Heart left ventricle (tissue), 16 donors: Measurements from ENCODE around the gene KRTAP17-1. TPM values are rescaled to one million over a fixed set of nuclear protein-coding genes. Genes with fewer than 3 reads are reported as not detected.

Experiments
- ATAC-seq, 4 donors: fragments of 200-7000 bp; cut with Tn5 transposase; one replicate each; pipeline ENCODE4 v1.9.1; 2020 to 2022; ENCODE audit warnings: moderate library complexity in 4 of 4, mild to moderate bottlenecking in 3 of 4, moderate number of reproducible peaks in 1 of 4
- DNase-seq, 5 donors: peaks; one replicate each; pipeline ENCODE4 v3.0.0-alpha.2; 2020
- H3K27ac ChIP-seq, 12 donors: fragments of 200-600 bp; sonication (generic) in 4 of 12; one replicate each; pipeline versions ENCODE4 v1.5.0 to v1.8.0; 2016 to 2022; ENCODE audit warnings: mild to moderate bottlenecking in 2 of 12
- H3K27me3 ChIP-seq, 9 donors: fragments of 200-600 bp; sonication (generic) in 2 of 9; one replicate each; pipeline versions ENCODE4 v1.5.1 to v1.8.0; 2016 to 2022; ENCODE audit warnings: mild to moderate bottlenecking in 3 of 9
- H3K36me3 ChIP-seq, 9 donors: fragments of 200-600 bp; sonication (generic) in 2 of 9; one replicate each; pipeline versions ENCODE4 v1.5.0 to v1.8.0; 2018 to 2022; ENCODE audit warnings: mild to moderate bottlenecking in 2 of 9
- H3K4me1 ChIP-seq, 12 donors: fragments of 200-600 bp; sonication (generic) in 4 of 12; one replicate each; pipeline versions ENCODE4 v1.5.0 to v1.8.0; 2016 to 2022; ENCODE audit warnings: mild to moderate bottlenecking in 3 of 12
- H3K4me3 ChIP-seq, 12 donors: fragments of 200-600 bp; sonication (generic) in 4 of 12; one replicate each; pipeline versions ENCODE4 v1.5.0 to v1.8.0; 2017 to 2022; ENCODE audit warnings: mild to moderate bottlenecking in 9 of 12, moderate library complexity in 4 of 12
- H3K9me3 ChIP-seq, 12 donors: fragments of 200-600 bp; sonication (generic) in 4 of 12; one replicate each; pipeline versions ENCODE4 v1.5.0 to v1.8.0; 2016 to 2022; ENCODE audit warnings: mild to moderate bottlenecking in 1 of 12
- POLR2A ChIP-seq, 2 donors: fragments of 450-650 bp; IDR thresholded peaks; one replicate each; pipeline ENCODE4 v1.6.1; 2017; ENCODE audit warnings: antibody characterized with exemption in 2 of 2, mild to moderate bottlenecking in 2 of 2, moderate library complexity in 2 of 2
- WGBS, 4 donors: extraction: QIAGEN DNeasy Blood & Tissue Kit in 2 of 4; methylation state at CpG; one replicate each; pipeline versions ENCODE4 v1.1.5 to v1.1.7; 2013 to 2018; 5-methylcytosine and 5-hydroxymethylcytosine counted together
- intact Hi-C, 10 donors: fragments of 100-400 bp; cut with DNase I; formaldehyde crosslinking; loops; one replicate each; pipeline versions ENCODE4 v1.11.1 to v1.14.2; 2022
- polyA plus RNA-seq, 2 donors: library from polyadenylated mRNA; stranded (reverse); fragments of 200-250 nt; gene quantifications; one replicate each; pipeline ENCODE4 v1.2.3, GENCODE V29; 2013
- total RNA-seq, 9 donors: library from RNA; depleted of rRNA in 2 of 9; stranded (reverse); fragments of >200 nt in 2 of 9; fragmentation: NEBNext Ultra II Directional in 3 of 9; extraction: Animal tissue kit (Norgen Biotek cat#: 25700) in 3 of 9; gene quantifications; one replicate each; pipeline versions ENCODE4 v1.1.0 to v1.2.4, GENCODE V29; 2016 to 2023
- TF ChIP-seq, protein P1 (sequence below), 12 donors: fragments of 200-600 bp; sonication (generic) in 4 of 12; IDR thresholded peaks; one replicate each; pipeline versions ENCODE4 v1.5.0 to v1.8.0; 2018 to 2022; ENCODE audit warnings: antibody characterized with exemption in 12 of 12, mild to moderate bottlenecking in 5 of 12
- donor health status: ischemic (EF 13 %, LVEDD 7.1; RV severe dilation, severe dysfunction).
- donor health status: healthy with polysubstance abuse.
- donor health status: DM: no; HTN: yes; CAD: no.
- donor health status: DM: no; HTN: no; CAD: no.
- donor health status: ischemic (EF 25% LVEDD 6.9; RV normal size, moderate dysfunction).
- donor health status: ischemic (EF 25% LVEDD 5.7; RV mildly dilated, moderate dysfunction).
- donor health status: healthy.
- donor health status: DM: yes; HTN: yes; CAD: no.
- donor health status: ischemic (EF 35%, LVEDD 5.7; RV mildly dilated, moderate dysfunction).
- donor health status: nonischemic (EF 11% LVEDD 7.7; RV severe dilation, severe dysfunction).
- donor health status: DM: yes; HTN: yes; CAD: no.
- donor health status: PGD.
- donor health status: ischemic (EF 29% LVEDD 5.4; RV normal size, mild dysfunction).
- donor health status: nonischemic (EF 23%, LVEDD 6.1; RV moderate dilation, normal function).

Gene KRTAP17-1
- total and polyA plus RNA-seq, 11 donors, result not detected

- Histone ChIP-seq H3K27ac (no peak overlapping the region), H3K36me3 (no peaks in the 10 kb centered on the region), H3K4me1 (peaks cover 0 to 13% (median 0%) of the 10 kb centered on the region in 12 donors), H3K27me3 (no peaks in the 10 kb centered on the region), H3K9me3 (peaks cover 0 to 10% (median 0%) of the 10 kb centered on the region in 12 donors), H3K4me3 (no peak overlapping the region)
- WGBS, 4 donors, result 85 to 89% (median 87%) methylated on average over 20 of the region's 20 CpGs
- TF ChIP-seq POLR2A (IDR thresholded peaks at IDR 0.05), result no peak
- TF ChIP-seq, protein P1, sequence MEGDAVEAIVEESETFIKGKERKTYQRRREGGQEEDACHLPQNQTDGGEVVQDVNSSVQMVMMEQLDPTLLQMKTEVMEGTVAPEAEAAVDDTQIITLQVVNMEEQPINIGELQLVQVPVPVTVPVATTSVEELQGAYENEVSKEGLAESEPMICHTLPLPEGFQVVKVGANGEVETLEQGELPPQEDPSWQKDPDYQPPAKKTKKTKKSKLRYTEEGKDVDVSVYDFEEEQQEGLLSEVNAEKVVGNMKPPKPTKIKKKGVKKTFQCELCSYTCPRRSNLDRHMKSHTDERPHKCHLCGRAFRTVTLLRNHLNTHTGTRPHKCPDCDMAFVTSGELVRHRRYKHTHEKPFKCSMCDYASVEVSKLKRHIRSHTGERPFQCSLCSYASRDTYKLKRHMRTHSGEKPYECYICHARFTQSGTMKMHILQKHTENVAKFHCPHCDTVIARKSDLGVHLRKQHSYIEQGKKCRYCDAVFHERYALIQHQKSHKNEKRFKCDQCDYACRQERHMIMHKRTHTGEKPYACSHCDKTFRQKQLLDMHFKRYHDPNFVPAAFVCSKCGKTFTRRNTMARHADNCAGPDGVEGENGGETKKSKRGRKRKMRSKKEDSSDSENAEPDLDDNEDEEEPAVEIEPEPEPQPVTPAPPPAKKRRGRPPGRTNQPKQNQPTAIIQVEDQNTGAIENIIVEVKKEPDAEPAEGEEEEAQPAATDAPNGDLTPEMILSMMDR (IDR thresholded peaks at IDR 0.05), result no peak
- DNase-seq, result no peak
- no peak for ATAC-seq
- intact Hi-C loops, result no loop called here
These were observed 16.9 kb downstream of the KRTAP17-1 start for GRCh38 chr17:41298458-41299135.

DNA sequence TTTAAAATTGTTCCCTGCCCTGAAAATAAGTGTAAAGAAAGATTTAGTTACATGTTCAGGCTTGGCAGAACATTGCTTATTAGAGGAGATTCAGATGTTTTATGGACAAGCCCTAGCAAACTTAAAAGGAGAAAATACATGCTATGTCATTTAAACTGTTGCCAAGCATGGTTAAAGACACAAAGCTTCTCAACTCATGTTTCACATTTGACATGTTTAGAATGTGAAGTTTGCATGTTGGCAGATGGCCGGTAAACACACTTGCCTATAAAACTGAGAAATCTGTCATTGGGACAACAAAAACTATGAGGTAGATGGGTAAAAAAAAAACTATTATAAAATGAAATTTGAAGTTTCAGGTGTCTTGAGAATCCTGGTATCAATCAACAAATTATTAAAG, 18.7 kb downstream of the KRTAP17-1 start:
- Histone ChIP-seq H3K27ac (no peak overlapping the region), H3K4me3 (no peak overlapping the region), H3K27me3 (peaks cover 0 to 3% (median 0%) of the 10 kb centered on the region in 9 donors), H3K4me1 (peaks cover 0 to 5% (median 0%) of the 10 kb centered on the region in 12 donors), H3K36me3 (no peaks in the 10 kb centered on the region), H3K9me3 (peaks cover 0 to 9% (median 0%) of the 10 kb centered on the region in 12 donors)
- TF ChIP-seq POLR2A (IDR thresholded peaks at IDR 0.05), result no peak
- TF ChIP-seq, protein P1 (IDR thresholded peaks at IDR 0.05), result no peak
- intact Hi-C loops, result no loop called here
- ATAC-seq (no peak), DNase-seq (no peak)
- 91 to 95% (median 93%) methylated on average over 1 of the region's 1 CpG for WGBS, 4 donors

GRCh38 chr17:41294016-41294415, 21.5 kb downstream of the KRTAP17-1 start:
- ATAC-seq (no peak), DNase-seq (no peak)
- WGBS, 4 donors, result 64 to 83% (median 75%) methylated on average over 1 of the region's 1 CpG
- H3K27ac ChIP-seq, result no peak overlapping the region
- TF ChIP-seq, protein P1 (IDR thresholded peaks at IDR 0.05), result no peak
- TF ChIP-seq POLR2A (IDR thresholded peaks at IDR 0.05), result no peak
- H3K4me1 ChIP-seq, result no peaks in the 10 kb centered on the region
- intact Hi-C loops, result no loop called here
- no peaks in the 10 kb centered on the region for H3K9me3 ChIP-seq
- H3K27me3 ChIP-seq, result peaks cover 0 to 18% (median 0%) of the 10 kb centered on the region in 9 donors
- no peaks in the 10 kb centered on the region for H3K36me3 ChIP-seq
- H3K4me3 ChIP-seq, result no peak overlapping the region

GRCh38 chr17:41287050-41287449, 28.5 kb downstream of the KRTAP17-1 start:
- H3K27me3 ChIP-seq, result peaks cover 0 to 17% (median 0%) of the 10 kb centered on the region in 9 donors

More at GRCh38 chr17:41287050-41287449, 28.5 kb downstream of the KRTAP17-1 start:
- 80 to 87% (median 80%) methylated on average over 3 of the region's 3 CpGs for WGBS, 4 donors
- H3K9me3 ChIP-seq, result no peaks in the 10 kb centered on the region
- no peaks in the 10 kb centered on the region for H3K4me1 ChIP-seq
- TF ChIP-seq, protein P1 (IDR thresholded peaks at IDR 0.05), result no peak
- TF ChIP-seq POLR2A (IDR thresholded peaks at IDR 0.05), result no peak
- intact Hi-C loops, result no loop called here
- ATAC-seq, result no peak
- no peak overlapping the region for H3K27ac ChIP-seq
- no peak overlapping the region for H3K4me3 ChIP-seq
- H3K36me3 ChIP-seq, result no peaks in the 10 kb centered on the region
- DNase-seq, result no peak
